GM18517 (cell line): ENCODE data around the gene GSTA5.
"Not testable (repeated sequence)": the region's sequence is repeated elsewhere in the genome, so short reads cannot be mapped to it uniquely, and the experiment has no call there.

Experiments used
- ATAC-seq: cut with Tn5 transposase; IDR thresholded peaks from one replicate; pipeline ENCODE4 v1.9.1; 2021; ENCODE audit warnings: mild to moderate bottlenecking, moderate library complexity; ENCODE audit not compliant: unreplicated experiment

Gene GSTA5

GRCh38 chr6:52794366-52794765, 46.2 kb downstream of the GSTA5 start:
- ATAC-seq, result not testable (repeated sequence)

DNA sequence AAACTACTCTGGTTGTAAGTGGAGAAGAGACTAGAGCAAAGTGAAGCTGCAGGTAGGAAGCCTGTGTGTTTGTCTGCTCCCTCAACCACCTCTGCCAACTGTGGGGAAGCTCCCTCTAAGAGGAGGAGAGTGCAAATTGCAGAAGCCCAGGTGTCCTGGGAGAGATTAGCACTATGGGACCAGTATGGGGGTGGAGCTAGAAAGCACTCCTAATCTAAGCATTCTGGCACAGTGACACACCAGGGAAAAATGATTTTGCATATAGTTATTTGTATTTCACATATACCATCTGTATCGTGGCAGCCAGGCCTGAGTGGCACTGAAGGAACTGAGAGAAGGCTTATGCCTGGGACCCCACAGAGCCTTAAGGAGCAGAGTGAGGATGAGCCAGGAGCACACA, 49.8 kb downstream of the GSTA5 start:
- no peak for ATAC-seq

DNA sequence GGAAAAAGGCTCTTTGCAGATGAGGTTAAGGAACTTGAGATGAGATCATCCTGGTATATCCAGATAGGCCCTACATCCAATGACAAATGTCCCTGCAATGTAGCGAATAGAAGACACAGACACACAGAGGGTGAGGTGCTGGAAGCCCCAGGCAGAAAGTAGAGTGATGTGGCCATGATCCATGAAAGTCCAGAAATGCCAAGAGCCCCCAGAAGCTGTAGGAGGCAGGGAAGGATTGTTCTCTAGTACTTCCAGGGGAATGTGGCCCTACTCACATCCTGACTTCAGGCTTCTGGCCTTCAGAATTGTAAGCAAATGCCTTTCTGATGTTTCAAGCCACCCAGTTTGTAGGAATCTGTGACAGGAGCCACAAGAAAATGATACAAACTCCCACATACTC, 51.0 kb downstream of the GSTA5 start:
- not testable (repeated sequence) for ATAC-seq

DNA sequence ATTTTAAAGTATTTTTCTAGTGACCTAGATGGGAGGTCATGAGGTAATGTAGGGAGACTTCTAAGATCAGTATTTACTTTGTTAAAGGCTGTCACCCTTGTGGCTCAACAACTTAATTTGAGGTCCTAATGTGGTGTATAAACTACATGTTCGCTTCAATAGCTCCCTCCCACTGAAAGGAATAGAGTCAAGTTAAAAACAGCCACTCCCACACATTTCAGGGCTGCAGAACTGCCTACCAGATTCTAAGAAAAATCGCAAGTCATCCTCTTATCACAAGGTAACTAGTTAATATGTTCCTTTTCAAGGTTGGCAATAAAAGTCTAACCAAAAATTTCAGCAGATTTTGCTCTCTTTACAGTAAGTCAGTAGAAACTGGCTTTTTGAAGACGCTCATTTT, 52.1 kb downstream of the GSTA5 start:
- no peak for ATAC-seq

DNA sequence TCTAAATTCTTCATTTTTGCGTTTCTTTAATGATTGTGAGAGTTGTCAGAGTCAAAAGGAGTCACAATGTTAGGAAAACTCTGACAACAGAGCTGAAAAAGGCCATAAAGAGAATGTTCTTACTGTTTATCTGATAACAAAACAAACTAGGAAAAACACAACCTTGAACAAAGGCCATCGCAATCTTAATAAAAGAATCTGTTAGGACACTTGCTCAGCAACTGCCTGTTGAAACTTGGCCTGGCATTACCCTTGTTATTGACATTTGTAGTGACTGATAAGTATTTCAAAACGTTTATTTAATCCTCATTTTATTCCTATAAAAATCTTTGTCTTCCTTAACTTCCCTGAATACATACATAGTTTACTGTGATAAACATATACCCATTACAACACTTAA, 52.7 kb downstream of the GSTA5 start:
- no peak for ATAC-seq

DNA sequence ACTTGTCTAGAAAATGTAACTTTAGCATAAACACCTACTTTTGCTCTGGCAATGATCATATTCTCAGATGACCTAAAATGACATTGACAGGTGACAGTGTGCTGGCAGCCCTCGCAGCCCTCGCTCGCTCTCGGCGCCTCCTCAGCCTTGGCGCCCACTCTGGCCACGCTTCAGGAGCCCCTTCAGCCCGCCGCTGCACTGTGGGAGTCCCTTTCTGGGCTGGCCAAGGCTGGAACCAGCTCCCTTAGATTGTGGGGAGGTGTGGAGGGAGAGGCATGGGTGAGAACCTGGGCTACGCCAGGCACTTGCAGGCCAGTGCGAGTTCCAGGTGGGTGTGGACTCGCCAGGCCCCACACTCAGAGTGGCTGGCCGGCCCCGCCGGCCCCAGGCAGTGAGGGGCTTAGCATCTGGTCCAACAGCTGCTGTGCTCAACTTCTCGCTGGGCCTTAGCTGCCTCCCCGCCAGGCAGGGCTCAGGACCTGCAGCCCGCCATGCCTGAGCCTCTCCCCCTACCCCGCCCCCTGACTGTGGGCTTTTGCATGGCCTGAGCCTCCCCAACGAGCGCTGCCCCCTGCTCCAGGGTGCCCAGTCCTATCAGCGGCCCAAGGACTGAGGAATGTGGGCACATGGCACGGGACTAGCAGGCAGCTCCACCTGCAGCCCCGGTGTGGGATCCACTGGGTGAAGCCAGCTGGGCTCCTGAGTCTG, 54.2 kb downstream of the GSTA5 start:
- ATAC-seq, result no peak

DNA sequence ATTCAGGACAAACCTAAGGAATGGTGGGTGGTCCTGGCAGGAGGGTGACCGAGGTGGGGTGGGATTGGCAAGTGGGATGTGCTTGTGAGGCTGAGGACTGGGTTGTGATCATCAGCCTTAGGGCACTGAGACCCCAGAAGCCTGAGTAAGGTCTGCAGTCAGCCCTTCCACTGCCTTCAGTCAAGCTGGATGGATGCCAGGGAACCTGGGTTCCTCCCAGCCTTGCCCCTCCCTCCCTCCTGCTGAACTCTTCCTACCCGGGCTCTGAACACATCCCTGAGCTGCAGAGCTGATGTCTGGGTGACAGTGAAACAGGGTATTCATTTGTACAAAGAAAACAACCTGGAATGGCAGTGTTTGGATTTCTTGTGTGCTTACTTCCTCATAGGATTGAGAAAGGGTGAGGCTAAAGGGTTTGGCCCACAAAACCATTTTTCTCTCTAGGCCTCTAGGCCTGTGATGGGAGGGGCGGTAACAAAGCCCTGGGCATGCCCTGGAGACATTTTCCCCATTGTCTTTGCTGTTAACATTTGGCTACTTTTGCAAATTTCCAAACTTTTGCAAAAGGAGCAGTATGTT, 57.8 kb downstream of the GSTA5 start:
- ATAC-seq, result not testable (repeated sequence)

DNA sequence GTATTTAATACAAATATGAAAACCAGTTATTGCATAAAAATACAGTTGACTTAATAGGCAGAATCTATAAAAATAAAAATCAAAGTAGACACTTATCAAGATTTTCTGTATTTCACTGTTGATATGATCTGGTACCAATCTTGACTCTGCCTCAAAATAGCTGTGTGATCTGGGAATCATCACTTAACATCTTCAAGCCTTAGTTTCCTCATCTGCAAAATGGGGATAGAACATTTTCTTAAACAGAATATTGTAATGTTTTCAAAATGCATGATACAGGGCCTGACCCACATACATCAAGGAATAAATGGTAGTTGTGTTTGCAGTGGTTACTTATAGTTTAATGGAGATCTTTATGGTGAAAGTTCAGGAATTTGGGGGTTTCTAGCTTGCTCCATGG, 58.4 kb downstream of the GSTA5 start:
- ATAC-seq, result not testable (repeated sequence)
